IPS-NIHi7 (cell line): ENCODE results near the gene PRR12.

ENCODE experiments used
- DNase-seq: peaks from one replicate; pipeline ENCODE4 v3.0.0; 2012; ENCODE audit warnings: mixed read lengths; ENCODE audit errors: extremely low spot score

The PRR12 gene, protein sequence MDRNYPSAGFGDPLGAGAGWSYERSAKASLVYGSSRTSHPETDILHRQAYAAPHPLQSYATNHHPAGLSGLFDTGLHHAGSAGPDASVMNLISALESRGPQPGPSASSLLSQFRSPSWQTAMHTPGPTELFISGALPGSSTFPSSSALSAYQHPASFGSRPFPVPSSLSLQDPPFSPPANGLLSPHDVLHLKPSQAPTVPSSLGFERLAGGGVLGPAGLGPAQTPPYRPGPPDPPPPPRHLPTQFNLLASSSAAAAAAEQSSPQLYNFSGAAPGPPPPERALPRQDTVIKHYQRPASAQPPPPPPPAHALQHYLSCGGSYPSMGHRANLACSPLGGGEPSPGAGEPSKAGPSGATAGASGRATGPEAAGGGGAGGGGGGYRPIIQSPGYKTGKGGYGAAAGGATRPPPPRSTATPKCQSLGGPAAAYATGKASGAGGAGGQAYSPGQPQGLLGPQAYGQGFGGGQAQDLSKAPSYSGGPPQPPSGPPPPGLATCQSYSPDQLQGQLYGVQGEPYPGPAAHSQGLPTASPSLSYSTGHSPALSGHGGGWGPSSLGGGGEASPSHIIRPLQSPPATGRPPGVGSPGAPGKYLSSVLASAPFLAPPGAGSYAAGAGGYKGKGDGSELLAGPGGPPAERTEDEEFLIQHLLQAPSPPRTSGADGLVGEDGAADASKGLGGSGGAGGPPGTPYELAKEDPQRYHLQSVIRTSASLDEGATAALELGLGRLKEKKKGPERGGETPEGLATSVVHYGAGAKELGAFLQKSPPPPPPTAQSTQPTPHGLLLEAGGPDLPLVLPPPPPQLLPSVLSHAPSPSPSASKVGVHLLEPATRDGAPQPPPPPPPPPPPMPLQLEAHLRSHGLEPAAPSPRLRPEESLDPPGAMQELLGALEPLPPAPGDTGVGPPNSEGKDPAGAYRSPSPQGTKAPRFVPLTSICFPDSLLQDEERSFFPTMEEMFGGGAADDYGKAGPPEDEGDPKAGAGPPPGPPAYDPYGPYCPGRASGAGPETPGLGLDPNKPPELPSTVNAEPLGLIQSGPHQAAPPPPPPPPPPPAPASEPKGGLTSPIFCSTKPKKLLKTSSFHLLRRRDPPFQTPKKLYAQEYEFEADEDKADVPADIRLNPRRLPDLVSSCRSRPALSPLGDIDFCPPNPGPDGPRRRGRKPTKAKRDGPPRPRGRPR (N-terminal part only)

DNA sequence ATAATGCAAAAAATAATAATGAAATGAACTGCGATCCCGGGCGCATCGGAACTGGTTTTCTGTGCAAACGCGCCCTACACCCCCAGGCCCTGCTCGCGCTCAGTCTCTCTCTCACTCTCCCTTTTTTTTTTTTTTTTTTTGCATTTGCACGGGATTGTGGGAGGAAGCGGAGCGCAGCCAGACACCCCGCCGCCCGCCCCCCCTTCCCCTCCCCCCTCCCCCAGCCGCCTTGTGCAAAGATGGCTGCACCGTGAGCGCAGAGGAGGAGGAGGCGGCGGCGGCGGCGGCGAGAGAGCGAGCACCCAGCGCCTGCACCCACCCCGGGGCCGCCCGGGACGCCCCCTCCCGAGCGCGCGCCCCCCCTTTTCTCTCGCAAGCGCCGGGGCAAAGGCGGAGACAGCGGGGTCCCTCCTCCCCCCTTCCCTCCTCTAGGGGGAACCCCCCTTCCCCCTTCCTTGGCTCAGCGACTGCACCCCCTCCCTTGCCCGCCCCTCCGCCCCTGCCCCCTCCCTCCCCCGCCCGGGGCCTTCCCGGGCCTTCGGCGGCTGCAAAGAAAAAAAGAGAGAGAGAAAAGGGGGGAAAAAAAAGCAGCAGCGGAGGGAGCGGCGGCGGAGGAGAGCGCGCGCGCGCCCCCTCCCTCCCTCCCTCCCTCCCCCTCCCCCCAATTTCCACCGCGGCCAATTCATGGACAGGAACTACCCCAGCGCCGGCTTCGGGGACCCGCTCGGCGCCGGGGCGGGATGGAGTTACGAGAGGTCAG is at the start of gene PRR12:
Gene PRR12 (plus strand): TSS at position 212 of the 760 bp plus-strand sequence. CDS start 473 bp downstream, at position 685.
- peak; percentile 72 for DNase-seq

DNA sequence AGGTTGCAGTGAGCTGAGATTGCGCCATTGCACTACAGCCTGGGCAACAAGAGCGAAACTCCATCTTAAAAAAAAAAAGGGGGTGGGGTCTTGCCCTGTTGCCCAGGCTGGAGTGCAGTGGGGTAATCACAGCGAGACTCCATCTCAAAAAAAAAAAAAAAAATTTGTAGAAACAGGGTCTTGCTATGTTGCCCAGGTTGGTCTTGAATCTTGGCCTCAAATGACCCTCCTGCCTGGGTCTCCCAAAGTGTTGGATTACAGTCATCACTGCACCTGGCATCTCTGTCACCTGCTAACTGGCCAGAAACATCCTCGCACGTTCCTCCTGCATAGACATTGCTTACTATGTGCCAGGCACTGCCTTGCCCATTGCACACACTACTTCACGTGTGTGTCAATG is 49.1 kb upstream of the PRR12 start:
- DNase-seq, result no peak

DNA sequence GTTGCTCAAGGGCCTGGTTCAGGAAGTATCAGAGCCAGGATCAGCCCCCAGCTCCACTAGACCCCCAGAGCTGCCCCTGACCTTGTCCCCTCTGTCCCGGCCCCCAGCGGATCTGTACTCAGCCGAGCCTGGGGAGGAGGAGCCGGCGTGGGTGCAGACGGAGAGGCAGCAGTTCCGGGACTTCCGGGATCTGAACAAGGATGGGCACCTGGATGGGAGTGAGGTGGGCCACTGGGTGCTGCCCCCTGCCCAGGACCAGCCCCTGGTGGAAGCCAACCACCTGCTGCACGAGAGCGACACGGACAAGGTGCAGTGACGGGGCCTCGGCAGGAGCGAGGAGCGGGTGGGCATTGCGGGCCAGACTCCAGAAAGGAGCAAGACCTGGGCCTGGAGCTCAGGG is 48.5 kb upstream of the PRR12 start:
- DNase-seq, result no peak

DNA sequence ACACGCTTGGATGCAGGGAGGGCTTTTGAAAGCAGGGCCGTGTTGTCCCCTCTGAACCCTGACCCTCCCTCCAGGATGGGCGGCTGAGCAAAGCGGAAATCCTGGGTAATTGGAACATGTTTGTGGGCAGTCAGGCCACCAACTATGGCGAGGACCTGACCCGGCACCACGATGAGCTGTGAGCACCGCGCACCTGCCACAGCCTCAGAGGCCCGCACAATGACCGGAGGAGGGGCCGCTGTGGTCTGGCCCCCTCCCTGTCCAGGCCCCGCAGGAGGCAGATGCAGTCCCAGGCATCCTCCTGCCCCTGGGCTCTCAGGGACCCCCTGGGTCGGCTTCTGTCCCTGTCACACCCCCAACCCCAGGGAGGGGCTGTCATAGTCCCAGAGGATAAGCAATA is 48.0 kb upstream of the PRR12 start:
- no peak for DNase-seq

DNA sequence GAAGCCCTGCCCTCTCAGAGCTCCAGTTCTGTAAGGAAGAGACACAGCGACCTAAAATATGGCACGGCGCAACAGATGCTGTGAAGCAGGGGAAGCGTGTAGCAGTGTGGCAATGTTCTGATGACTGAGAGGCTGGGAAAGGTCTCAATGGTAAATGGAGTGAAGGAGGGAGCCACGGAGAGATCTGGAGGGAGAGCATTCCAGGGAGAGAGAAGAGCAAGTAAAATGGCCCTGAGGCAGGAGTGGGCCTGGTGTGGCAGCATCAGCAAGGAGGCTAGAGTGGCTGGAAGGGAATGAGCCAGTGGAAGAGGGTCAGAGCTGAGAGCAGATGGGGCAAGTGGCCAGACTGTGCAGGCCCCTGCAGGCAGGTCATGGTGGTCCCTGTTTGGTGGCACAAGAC is 46.8 kb upstream of the PRR12 start:
- DNase-seq, result no peak

DNA sequence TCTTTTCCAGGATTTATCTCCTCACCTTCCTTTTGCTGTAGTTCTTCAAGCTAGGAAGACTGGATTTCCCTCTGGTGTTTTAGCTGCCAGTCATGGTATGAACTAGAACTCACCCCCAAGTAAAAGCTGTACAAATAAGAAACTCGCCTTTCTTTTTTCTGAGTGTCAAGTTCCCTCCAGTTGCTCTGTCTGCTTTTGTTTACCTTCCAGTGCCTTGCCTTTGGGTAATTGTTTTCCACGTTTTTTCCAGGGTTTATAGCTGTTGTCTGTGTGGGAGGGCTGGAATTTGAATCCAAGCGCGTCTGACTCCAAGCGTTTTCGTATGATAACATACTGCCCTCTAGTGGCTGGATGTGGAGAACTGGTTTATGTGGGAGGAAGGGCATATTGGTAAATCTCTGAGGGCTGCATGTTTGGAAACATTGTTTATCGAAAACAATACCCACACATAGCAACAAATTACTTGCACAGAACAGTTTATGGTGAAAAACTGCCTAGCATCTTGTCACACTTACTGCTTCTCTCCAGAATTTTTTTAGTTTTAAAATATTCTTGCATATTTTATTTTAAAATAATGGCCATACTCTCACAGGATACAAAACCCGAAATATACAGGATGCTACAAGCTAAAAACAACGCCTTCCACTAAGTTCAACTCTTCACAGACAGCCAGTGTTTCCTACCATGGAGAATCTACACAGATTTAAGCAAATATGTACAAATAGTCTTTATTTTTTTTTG is 44.0 kb upstream of the PRR12 start:
- peak; percentile 81 for DNase-seq

DNA sequence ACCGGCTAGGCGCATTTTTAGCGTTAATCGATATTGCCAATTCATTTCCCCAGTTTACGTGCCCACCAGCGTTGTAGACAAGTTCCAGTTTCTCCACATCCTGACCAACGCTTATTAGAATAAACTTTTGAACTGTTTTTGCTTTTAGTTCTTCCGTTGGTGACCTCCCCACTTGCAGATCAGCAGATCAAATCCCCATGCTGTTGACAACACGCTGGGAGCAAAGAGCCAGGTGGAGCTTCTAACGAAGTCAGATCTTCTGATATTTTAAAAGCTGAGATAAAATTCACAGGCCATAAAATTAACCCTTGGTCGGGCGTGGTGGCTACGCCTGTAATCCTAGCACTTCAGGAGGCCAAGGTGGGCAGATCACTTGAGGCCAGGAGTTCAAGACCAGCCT is 41.9 kb upstream of the PRR12 start:
- DNase-seq, result no peak

DNA sequence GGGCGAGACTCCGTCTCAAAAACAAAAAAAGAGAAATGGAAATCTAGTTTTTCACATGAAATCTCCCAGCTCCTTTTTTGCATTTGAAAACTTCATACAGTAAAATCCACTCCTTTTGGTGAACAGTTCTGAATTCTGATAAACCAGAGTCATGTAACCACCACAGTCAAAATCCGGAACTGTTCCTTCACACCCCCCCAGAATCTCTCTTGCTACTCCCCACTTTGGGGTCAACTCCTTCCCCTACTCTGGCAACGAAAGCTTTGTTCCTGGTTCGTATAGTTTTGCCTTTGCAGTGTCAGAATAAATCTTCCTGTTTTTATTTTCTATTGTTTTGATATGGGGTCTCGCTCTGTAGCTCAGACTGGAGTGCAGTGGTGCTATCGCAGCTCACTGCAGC is 39.5 kb upstream of the PRR12 start:
- DNase-seq, result no peak

DNA sequence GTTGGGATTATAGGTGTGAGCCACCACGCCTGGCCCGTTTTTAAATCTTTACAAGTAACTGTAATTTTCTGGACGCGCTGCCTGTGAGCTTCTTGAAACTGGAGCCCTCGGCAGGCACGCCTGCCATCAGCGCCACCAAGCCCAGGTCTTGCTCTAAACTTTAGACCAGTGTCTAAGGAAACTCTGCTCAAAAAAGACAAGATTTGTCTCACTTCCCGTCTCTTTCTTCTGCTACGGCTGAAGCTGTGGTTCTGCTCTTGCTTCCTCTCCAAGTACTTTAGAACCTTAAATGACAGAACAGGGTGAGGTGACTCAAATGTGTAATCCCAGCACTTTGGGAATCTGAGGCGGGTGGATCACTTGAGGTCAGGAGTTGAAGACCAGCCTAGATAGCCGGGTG is 38.2 kb upstream of the PRR12 start:
- DNase-seq, result no peak

DNA sequence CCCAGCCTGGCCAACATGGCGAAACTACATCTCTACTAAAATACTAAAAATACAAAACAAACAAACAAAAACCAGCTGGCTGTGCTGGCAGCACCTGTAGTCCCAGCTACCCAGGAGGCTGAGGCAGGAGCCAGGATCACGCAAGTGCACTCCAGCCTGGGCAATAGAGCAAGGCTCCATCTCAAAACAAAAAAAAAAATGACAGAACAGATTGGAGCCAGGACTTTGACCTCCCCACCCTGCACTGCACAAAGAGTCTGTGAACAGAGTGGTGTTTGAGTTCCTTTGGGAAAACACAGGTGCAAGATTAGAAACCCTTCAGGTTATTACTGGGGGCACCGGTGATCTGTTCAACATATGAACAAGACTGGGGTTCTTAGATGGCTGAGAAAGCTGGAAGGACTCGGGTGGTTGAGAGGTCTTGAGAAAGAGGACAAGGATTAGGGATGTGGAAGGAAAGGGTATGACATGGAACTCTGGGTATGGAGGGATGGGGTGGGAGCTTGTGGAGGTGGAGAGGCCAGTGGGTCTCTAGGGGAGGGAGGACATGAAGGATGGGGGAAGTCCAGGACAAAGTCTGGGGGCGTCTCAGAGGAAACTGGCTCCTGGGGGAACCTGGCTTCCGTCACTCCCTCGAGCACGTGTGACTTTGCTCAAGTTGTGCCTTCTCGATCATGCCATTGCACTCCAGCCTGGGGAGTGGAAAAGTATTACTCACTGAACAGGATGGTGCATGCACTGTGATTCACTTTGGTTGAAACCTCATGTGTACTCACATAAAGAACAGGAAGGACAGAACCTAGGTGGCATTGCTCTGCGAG is 37.3 kb upstream of the PRR12 start:
- no peak for DNase-seq

DNA sequence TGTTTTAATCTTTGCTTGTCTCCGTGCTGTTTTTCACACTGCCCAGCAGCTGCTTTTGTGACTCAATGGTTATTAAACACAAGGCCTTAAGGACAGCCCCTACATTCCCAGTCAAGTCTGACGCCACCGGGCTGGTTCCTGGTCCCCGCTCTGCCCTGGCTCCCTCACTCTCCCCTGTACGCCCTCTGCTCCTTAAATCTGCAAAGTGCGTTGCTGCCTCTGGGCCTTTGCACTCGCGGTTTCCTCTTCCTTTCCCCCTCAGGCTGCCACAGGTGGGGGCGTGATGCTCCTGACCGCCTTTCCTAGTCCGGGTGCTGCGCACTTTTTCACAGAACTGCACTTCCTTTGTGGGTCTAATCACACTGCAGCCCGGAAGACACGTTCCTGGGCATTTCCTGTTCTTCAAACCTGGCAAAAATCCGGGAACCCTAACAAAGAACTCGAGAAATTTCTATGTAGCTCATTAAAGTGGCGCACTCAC is 36.2 kb upstream of the PRR12 start:
- DNase-seq, result no peak

DNA sequence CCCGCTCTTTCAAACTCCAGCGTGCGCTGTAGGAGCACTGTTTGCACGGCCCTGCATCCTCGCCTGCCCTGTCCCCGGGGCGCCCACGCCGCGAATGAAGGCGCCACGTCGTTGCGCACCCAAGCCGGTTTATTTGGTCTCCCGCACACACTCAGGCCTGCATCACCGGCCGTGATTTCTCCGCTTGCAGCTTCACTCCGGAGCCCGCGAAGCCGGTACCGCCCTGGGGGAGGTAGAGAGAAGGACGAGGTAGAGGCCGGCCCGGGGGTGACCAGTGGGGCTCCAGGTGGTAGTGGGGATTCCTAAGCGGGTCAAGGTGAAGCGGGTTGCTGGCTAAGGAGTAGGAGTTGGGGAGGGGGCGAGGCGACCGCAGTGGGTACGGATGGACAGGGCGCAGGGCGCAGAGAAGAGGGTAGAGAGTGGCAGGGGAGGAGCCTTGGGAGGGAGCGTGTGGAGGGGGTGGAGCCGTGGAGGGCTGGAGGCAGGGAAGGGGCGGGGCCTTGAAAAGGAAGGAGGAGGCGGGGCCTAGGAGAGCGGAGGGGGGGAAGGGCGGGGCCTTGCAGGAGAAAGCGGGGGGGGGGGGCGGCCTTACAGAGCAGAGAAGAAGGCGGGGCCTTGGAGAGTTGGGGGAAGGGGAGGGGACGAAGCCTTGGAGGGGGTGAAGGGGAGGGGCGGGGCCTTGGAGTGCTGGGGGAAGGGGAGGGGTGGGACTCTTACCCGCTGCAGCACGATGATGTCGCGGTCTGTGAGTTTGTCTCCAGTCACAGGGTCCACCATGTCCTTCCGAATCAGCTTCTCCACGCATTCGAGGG is 35.2 kb upstream of the PRR12 start:
- peak; percentile 94 for DNase-seq

DNA sequence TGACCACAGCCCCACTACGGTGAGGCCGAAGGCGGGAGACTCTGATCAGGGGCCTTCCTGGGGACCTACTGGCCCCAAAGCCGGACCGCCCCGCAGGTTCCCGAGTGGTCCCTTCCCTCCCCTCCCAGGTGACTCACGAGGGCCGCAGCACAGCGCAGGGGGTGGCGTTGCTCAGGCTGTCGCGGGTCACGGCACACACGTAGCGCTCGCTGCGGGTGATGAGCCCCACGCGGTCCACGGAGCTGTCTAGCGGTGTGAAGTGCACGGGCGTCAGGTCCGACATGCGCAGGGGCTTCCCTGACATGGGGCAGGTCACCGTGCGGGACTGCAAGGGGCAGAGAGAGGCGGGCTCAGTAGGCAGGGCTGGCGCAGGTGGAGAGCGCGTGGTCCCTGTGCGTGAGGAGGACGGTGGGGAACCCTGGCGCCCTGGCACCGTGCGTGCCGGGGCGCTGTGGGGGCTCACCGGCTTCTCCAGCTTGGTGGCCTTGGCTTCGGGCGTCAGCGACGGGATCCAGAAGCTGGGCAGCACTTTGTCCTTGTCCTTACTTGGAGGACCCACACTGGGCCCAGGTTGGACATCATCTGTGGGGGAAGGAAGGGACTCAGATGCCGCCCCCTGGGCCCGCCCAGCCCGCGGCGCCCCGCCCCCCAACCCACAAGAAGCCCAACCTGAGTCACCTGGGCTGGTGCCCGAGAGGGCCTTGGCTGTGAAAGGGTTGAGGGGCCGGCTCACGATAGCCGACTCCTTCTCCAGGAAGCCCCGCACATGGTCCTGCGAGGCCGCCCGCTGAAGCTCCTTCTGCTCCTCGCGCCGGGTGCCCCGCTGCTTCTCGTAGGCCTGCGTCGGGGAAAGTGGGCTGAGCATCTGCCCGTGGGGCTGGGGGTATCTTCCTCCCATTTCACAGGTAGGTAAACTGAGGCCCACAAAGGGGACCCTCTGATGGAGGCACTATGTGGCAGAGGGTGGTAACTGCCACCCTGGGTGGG is 34.3 kb upstream of the PRR12 start:
- peak; percentile 80 for DNase-seq

DNA sequence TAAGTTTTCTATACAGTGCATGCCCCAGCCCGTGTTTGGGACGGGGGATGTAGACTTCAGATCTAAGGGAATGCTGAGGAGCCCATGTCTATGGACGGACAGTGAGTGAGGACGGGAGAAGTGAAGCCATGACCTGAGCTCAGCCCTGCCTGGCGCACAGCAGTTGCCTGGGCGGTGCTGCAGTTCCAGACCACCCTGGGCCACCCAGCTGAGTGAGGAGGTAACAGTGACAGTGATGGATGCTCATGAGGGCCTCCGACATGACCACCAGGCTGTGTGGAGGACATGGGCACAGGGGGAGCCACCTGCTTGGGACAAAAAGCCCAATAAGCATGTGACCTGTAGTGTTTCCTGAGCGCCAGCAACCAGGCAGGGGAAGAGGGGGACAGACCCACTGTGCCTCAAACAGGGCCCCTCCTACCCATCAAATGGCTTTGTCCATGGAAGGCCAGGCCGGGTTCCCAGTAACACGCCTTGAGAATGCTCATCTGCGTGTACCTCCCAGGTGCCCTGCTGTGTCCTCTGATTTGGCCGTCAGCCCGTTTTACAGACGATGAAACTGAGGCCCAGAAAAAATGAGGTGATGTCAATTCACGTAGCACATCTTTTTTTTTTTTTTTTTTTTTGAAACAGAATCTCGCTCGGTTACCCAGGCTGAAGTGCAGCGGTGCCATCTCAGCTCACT is 33.2 kb upstream of the PRR12 start:
- no peak for DNase-seq

DNA sequence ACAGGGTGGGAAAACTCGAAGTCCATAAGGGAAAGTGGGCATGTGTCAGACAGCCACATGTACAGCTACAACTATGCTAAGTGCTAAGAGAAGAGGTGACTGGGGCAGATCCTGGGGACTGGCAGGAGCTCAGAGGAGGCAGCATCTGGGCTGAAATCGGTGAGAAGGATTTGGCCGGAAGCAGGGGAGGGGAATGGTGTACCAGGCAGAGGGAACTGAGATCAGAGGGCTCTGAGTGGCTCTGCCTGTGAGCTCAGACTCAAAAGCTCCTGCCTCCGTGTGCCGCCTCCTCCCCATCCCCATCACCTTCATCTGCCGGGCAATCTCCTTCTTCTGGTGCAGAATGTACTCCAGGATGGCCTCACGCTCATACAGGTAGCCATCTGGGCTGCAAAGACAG is 32.4 kb upstream of the PRR12 start:
- DNase-seq, result no peak

DNA sequence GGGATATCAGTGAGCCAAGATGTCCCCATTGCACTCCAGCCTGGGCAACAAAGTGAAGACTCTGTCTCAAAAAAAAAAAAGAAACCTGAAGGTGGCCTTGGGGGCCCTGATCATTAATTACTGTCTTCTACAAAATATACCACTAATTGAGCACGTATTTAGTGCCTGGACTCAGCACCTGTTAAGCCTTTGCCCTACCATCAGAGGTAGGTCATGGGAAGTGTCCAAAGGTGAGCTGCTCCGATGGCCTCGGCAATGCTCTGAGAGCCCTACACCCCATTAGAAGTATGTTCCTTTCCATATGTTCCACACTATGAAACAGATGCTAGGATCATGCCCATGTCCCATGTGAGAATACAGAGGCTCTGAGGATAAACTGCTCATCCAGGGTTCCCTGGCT is 31.5 kb upstream of the PRR12 start:
- DNase-seq, result no peak

DNA sequence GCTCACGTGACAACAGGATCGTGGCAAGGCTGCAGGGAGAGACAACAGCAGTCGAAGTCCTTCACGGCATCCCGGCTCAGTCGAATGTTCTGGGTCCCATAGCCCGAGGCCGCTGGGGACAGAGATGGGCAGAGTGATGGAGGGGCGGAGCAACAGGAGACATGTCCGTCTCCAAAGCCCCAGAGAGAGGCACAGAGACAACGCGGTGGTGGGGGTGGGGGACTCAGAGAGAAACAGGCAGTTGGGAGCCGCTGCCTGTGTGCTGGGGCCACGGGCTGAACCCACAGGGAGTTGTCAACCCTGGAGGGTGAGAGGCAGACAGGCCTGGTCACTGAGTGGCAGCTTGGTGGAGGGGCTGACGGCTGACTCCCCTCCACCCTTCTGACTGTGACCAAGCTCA is 31.1 kb upstream of the PRR12 start:
- no peak for DNase-seq
